ENCODE results near the gene PPA2.
A peak's percentile ranks its signal among the peaks of the same experiment; 100 is the strongest.

PPA2 gene

DNA sequence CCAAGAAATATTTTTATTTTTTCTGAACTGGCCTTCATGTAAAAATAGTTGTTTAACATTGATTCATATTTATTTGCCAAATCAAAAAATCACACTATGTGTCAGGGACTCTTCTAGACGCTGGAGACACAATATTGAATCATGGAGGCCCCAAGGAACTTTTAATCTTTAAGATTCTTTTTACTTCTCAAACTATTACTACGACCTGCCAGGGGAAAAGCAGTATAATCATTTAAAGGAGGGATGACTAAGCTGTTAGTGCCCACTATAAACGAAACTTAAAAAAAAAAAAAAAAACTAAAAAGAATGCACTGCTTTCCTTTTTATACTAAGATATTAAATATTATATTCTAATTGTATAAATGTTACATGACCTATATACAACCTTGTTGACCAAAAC is 84.7 kb downstream of the PPA2 start:
- no peak for DNase-seq (ENCODE audit: low read depth)

DNA sequence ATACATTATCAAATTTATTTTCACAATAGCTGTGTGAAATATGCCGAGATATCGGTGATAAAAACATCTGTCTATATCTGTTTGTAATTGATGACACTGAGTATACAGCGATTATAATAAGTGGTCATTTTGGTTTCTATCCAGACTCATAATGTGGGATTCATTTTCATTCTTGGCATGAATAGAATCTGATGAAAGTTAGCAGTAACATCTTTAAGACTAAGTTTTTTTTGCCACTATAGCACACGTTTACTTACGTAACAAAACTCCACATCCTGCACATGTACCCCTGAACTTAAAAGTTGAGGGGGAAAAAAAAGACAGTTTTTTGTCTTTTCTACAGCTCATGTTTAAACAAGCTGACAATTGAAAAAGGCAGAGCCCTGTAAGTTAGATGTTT is 86.4 kb downstream of the PPA2 start:
- peak; percentile 21 for DNase-seq (ENCODE audit: low read depth)

DNA sequence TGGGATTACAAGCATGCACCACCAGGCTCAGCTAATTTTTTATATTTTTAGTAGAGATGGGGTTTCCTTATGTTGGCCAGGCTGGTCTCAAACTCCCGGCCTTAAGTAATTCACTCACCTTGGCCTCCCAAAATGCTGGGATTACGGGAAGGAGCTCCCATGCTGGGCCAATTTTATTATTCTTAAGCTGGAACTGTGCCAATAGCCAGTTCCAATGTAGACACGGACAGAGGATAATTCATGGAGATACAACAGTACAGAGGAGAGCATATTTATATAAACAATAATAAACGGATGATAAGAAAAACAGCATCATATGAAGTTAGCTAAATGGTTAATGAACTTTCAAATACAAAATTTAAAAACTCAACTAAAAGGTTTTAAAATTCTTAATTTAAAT is 87.8 kb downstream of the PPA2 start:
- DNase-seq (ENCODE audit: low read depth) = no peak

DNA sequence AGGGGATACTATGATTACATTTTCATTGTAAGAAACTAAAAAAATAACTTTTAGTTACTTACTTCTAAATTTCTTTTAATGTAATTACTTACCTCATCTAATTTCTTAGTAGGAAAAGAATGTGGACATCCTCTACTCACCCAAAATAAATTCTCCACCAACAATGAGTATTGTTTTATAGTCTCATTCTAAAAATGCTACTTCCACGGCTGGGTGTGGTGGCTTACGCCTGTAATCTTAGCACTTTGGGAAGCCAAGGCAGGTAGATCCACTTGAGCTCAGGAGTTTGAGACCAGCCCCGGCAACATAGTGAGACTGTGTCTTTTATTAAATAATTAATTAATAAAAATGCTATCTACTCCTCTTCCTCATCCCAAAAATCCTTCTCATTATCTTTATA is 99.8 kb downstream of the PPA2 start:
- DNase-seq (ENCODE audit: low read depth) = no peak

DNA sequence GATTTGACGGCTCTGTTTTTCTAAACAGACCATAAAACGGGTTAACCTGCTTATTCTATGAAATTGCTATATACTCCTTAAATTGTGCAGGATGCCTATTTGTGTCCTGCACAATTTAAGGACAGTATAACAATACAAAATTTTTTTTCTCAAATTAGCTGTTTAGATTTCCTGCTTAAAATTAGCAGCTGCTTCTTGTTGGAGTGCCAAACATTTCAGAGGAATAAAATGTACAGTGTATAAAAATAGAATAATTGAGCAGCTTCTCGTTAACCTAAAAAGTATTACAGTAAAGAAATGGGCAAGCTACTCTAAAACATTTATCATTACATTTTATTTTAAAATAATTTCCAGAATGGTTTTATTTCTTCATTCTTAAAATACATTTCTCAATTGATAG is 100.5 kb downstream of the PPA2 start:
- no peak for DNase-seq (ENCODE audit: low read depth)

DNA sequence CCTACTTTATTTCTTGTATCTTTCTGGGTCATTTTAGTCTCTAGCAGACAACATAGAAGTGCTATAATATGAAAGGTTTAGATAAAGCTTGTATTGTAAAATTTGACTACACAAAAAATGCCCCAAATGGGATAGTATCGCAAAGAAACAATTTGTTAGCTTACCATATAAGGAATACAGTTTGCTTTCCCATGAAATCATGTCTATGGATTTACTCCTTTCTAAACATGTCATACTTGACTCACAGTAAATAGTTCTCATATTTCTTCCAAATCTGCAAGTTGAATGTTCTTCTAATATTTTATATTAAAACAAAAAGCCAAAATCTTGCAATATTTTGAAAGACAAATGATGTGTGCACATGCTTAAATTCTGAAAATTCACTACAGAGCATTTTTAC is 103.9 kb downstream of the PPA2 start:
- no peak for DNase-seq (ENCODE audit: low read depth)

DNA sequence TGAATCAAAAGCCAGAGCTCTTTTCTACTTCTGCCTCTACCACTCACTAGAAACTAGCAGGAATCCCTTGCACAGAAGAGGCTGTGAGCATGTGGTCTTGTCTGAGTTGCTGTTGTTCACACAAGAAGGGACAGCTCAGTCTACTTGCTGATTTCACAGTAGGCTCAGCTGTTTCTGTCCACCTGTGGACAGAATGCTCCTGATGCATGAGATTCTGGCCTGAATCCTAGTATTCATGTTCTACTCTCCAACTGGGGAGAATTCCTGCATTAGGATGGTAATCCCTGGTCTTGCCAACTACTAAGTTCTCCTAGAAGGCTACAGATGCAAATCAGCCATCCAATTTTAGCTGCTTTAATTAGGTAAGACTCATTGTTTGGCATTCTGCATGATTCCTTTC is 112.8 kb downstream of the PPA2 start:
- DNase-seq (ENCODE audit: low read depth) = no peak

DNA sequence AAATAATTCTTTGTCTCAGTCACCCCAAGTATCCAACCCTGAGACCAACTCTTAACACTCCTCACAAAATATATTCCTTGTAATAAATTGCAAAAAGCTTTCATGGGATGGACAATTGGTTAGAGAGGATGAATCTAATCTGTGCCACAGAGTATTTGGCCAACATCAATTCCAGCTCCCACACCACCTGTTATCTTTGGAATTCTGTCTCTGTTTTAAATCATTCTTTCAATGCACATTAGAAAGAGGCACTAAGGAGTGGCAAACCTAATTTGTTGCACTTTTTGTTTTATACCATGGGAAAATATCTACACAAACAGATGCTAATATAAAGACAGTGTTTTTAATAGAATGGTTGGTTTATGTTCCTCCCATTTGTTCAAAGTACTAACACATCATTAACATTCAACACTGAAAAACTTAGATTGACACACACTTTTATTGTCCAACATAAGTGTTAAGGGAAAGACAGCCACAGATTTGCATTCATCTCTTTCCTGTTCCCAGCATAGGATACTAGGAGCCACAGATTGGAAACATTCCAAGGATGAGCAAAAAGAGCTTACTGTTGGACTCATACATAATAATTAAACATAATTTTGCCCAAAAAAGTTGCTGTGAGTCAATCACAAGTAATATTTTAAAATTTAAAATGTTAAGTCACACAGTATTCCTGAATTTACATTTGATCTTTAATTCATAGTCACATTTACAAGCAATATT is 116.4 kb downstream of the PPA2 start:
- DNase-seq (ENCODE audit: low read depth) = no peak

DNA sequence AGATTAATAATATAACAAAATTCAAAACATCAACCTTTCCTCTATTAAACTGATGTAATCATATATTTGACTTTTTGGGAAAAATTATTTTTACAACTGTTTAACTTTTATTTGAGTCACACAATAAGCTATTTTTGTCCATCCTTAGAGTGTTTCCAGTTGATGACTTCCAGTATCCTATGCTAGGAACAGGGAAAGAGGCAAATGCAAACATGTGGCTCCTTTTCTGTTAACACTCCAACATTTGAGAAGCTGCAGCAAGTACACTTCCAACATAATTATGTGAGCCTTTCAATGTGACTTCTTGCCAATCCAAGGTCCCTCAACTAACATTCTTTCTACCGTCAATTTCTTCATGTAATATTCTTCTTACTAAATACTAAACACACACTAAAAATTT is 117.7 kb downstream of the PPA2 start:
- DNase-seq (ENCODE audit: low read depth) = no peak

DNA sequence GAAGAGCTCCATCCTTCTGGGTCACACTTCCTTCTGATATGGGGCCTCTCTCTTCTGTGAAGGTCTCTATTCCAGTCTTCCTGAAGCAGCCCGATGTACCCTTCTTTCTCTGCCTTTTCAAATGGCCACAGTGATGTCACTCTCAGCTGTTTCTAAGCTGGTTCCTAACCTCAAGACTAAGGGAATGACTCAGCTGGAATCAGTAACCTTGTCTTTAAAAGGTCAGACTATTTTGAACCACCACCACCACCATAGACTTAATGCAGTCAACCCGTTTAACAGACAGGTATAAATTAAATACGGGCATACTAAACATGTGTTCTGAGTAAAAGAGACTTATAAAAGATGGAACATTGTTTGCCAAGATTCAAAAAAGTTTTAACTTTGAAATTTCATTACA is 121.0 kb downstream of the PPA2 start:
- DNase-seq (ENCODE audit: low read depth) = no peak

DNA sequence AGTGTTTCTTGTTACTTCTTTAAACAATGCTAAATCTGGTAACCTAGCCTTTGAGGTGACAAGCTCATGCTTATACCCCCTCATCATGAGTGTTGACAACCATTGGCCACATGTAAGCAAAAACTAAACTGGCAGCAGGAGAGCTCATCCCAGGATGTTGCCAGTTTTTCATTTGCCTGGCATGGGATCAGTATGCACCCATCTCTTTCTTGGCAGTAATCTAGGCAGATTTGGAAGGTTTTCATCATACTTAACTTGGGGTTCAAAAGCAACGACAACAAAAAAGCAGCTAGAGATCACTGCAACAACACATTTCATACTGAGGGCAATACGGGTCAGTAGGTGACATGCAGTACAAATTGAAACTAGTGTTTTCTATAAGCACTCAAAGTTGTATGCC is 122.0 kb downstream of the PPA2 start:
- DNase-seq (ENCODE audit: low read depth) = no peak

DNA sequence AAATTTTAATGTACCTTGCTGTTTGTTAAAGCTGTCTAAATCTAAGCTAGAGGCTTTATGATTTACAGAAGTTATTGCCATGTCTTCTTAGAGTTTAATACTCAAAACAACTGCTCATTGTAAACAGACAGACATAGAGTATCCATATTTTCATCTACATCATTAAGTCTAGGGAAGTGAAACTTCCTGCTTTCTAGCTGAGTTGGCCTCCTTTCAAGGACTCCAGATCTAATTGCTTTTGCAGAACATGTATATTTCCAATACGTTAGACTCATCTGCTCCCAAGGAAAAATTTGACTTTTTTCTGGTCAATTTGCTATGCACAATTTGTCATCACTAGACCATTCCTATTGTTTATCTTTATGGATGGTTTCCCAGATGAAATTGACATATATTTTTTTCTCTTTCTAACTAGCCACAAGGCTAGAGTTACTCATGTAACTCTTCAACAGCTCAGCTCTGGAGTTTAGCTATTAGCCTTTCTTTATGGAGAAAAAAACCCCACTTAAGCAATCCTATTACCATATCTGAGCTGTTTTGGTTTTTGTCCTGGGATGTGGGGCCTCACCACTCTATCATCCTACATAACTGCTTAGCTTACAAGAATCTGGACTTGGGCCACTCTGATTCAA is 122.9 kb downstream of the PPA2 start:
- no peak for DNase-seq (ENCODE audit: low read depth)

DNA sequence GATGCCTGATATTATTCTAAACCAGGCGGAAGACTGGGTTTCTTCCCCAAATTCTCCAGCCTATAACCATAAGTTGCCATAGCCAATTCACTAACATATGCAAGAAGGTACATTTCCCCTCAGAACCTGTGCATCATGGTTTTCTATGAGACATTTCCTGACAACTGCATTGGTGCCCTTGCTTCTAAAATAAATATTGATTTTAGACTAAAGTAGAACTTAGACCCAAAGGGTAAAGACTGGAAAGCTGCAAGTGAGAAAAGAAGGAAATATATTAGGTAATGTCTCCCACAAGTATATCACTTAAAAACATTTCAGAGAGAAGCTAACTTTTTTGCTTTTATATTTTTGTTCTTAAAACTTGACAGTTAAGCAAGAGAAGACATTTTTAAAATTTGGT is 125.1 kb downstream of the PPA2 start:
- DNase-seq (ENCODE audit: low read depth) = no peak

DNA sequence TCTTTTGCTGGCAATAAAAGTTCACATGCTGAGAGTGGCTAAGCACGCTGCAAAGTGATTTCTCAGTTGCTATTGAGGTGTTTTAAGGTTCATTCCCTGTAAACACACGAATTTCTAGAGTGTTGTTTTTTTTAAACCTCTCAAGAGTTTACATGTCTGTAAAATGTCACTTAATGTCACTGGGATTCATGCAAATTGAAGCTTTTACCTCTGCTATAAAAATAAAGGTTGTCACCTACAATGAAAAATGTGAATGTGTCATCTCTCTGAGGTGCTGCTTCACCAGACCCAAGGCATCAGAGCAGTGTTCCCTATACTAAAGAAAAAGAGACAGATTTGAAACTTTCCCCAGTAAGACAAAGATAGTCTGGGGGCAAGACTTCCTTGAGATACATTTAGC is 127.0 kb downstream of the PPA2 start:
- no peak for DNase-seq (ENCODE audit: low read depth)

DNA sequence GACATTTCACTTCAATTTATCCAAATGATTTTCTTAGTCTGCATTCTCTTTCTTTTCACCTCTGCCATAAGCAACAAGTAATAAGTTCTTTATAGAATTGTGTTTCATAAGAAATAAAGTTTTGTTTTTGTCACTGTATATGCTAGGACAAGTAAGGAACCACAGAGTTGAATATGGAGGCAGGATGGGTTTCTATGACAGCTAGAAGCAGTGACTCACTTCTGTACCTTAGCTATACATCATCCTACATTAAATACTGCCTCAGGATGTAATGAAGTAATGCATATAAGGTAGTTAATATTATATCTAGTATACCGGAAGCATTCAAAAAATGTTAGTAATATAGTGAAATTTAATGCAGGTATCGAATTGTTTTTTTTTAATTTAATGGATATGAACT is 128.0 kb downstream of the PPA2 start:
- DNase-seq (ENCODE audit: low read depth) = no peak

DNA sequence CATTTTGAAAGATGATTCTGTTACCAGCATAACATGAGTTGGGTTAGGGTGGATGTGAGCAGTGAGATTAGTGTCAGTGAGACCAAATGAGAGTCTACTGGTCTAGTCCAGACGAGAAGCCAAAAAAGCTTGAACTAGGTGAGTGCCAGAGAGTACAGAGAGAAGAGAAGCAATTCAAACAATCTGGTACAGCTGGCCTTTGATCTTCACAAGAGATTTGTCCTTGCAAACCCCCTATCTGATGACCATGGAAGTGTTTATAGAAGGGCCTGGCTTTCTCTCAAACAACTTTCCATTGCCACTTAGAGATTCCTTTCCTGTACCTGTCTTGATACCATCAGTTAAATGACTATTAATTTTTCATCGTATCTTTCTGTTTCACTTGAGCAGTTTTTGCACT is 128.5 kb downstream of the PPA2 start:
- DNase-seq (ENCODE audit: low read depth) = no peak

DNA sequence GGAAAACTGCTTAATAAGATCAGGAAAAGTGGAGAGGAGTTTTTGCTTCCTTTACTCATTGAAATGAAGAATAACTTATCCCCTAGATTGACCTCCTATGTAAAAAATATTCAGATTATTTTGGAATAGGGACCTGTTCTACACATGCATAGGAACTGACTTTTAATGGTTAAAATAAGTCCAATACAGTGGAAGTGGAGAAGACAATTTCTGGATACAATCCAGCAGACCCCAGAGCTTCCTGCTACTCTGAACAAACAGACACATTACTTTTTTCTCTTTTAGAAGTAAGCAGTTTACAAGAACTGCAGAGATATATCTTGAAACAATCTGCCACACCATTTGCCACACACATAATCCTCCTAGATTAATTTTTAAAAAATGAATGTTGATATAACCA is 129.7 kb downstream of the PPA2 start:
- DNase-seq (ENCODE audit: low read depth) = no peak

DNA sequence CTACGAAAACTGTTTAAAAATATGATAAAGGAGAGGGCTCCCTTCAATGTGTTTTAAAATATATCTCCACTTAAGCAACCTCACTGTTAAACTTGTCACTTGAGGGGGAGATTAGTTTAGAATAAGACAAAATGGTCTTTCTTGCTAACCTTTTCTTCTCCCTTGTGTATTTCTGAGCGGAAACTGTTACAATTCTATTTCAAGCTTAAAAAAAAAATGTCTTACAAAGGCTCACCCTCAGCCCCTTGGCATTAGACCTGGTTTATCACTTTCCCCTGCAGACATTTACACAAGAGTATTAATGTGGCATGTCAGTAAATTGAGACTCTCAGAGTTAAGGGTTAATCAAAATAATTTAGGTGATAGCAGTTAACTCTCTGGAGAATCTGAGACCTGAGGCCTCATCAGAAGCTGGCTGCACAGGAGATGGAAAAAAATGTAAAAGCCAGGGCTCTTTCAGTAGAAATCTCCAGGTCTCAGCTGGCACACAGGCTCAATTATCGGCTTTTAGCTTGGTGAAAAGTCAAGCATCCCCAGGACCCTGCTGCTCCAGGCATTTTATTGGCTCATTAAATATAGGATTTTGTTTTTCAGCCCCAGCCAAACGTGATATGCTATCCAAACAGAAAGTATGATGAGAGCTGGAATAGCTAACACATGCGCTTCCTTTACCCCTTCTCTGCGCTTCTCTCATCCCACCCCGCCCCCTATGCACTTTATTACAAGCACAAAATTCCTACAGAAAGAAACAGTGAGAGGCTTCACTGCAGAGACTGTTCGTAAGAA is 130.5 kb downstream of the PPA2 start:
- no peak for DNase-seq (ENCODE audit: low read depth)

DNA sequence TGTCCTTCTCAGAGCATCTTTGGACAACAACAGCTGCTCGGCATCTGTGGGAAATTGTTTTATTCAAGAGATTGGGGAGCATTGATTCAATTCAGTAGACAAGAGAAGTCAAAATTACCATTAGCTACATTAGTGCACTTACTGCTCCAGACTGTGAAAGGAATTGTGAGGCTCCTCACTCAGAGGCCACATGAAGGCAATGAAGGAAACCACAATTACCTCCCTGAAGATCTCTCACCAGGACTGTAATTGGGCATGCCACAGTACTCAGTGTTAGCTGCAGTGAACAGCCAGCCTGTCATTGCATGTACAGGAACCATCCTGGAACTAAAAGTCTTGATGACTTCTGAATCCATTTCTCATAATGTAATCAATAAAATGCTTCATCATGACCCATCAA is 144.8 kb downstream of the PPA2 start:
- no peak for DNase-seq (ENCODE audit: low read depth)

DNA sequence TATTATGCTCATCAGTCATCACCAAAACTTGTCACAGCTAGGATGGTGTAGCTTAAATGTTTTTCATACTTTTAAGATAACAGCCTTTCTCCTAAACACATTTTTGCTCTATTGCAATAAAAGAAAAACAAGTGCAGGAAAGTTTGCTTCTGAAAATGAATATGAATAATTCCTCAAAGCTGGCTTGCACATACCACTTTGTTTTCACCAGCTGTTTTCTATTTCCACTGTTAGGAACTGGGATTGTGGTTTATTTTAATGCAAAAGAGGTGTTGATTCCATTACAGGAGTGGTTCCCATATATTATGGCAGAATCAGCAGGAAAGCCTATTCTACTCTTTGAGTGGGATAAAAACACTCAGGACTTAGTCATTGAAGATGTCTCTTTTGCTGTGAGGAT is 145.9 kb downstream of the PPA2 start:
- DNase-seq (ENCODE audit: low read depth) = no peak

DNA sequence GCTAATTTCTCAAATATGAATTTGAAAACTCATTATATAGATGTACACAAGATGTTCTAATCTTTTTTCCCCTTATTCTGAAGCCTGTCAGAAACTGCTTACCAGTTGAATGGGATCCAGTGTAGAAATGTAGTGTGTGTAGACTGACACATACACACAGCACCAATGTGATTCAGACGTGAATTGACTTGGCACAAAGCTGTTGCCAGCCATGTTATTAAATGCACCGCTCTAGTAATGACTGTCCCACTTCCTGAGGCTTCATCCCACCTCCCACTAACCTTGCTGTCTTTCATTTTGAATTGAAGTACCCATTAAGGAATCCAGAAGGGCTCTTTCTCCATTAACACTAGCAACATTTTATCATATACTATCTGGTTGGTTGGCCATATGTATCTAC is 146.6 kb downstream of the PPA2 start:
- no peak for DNase-seq (ENCODE audit: low read depth)

Data from GM04503 (cell line).